Measurements from ENCODE around the gene KDM3A.

The KDM3A gene

DNA sequence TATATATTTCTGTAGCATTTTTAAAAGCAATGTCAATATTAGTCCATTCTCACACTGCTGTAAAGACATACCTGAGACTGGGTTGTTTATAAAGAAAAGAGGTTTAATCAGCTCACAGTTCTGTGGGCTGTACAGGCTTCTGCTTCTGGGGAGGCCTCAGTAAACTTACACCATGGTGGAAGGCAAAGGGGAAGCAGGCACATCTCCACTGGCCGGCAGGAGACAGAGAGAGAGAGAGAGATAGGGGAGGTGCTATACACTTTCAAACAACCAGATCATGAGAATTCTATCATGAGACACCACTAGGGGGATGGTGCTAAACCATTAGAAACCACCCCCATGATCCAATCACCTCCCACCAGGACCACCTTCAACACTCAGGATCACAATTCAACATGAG, 79.0 kb downstream of the KDM3A start:
- DNase-seq, result no peak

DNA sequence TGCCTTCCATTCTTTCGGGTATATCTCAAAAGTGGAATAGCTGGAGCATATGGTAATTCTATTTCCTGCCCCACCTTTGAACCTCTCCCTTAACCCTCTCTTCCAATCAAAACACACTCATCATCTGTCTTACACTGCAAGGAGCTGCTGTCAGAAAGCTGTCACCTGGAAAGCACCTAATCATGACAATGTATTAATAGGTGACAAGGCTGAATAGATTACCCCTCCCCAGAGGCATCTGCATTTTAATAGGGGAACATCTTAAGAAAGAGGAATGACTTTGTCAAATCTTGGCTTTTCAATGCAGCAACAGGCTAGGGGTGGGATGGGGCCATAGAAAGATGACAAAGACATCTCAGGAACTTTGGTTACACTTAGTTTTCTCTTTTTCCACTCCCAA, 80.8 kb downstream of the KDM3A start:
- DNase-seq, result no peak

DNA sequence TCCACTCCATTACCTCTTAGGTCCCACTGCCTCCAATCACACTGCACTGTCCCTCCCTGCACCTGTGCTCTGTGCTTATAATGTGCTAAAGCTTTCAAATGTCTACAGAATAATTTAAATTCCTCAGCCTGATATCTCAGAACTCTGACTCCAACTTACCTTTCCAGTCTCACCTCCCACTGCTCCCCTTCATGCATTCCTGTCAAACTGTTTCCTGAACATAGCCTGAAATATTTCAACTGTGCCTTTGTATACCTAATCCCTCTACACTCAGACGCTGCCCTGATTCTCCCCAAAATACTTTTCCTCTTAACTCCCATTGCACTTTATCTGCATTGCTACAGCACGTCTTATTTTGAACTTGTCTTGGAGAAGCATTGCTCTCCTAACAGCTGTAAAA, 81.5 kb downstream of the KDM3A start:
- no peak for DNase-seq

DNA sequence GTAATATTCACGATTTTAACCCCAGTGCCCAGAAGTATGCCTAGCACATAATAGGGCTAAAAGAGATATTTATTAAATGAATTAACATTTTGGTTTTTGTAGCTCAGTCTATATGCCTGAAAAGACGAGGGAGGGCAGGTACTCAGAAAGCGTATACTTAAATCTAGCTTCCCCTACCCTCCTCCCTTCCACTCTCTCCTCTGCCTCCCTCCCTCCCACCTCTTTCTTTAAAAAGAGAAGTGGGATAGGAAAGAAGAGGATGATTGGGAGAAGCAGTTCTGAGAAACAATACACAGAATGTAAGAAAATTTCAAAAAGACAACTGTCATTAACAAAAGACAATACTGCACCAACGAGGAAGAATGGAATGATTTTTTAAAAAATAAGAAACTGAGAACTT, 82.3 kb downstream of the KDM3A start:
- DNase-seq, result no peak

DNA sequence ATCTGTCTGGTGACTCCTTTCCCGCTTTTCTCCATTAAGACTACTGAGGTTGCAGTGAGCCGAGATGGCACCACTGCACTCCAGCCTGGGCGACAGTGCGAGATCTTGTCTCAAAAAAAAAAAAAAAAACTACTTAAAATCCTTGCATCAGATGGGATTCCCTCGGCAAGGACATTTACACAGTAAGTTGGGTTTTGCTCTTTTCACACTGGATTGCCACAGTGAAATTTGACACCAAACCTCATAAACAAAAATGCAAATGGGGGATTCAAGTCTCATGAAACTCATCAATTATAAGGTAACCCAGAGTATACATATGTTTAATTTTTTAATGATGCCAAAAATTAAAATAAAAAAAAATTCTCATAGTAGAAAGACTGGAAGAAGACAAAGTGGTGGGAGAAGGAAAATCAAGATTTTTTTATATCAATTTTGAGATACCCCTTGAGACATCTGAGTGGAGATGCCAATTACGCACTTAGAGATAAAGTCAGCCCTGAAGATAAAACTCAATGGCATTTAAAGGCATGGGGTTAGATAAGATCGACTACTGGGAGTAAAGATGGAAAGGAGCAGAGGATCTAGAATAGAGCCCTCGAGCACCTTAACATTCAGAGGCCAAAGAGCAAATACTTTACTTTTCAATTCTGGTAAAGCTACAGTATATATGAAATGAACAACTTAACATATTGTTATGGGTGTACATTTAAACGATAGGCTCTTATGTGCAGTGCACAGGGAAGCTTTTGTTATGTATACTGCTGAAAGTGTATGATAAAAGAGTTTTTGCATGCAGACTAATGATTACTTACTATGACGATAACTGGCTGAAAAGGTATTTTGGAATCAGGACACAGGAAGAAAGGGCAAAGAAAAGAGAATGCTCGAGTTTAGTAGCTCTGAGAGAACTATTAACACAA, 84.5 kb downstream of the KDM3A start:
- no peak for DNase-seq

DNA sequence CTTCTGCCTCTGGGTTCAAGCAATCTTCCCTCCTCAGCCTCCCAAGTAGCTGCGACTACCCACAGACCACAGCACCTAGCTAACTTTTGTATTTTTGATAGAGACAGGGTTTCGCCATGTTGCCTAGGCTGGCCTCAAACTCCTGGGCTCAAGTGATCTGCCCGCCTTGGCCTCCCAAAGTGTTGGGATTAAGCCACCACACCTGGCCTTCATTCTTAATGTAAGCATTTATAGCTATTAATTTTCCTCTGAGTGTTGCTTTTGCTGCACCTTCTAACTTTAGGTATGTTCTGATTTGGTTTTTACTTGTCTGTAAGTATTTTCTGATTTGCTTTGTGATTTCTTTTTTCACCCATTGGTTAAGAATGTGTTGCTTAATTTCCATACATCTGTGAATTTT, 92.4 kb downstream of the KDM3A start:
- DNase-seq, result no peak

DNA sequence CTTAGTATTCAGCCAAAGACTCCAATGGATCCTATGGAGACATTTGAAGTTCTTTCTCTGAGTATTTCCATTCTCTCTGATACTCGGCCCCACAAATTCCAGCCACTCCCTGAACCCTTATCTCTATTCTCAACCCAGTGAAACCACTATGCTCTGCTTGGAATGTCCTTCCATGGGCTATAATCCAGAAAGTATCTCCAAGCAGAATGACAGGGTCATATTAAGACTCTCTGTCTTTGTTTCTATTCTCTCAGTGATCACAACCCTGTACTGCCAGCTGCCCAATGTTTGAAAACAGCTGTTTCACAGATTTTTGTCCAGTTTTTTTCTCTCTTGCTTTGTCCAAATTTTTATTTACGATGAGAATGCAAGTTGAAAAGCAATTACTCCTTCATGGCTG, 100.2 kb downstream of the KDM3A start:
- no peak for DNase-seq
